WTC11 (cell line): Measurements from ENCODE around the gene RHOBTB1. TPM values are rescaled to one million over a fixed set of nuclear protein-coding genes. Genes with fewer than 3 reads are reported as not detected.

Experiments
- ATAC-seq: fragments of 200-7000 bp; cut with Tn5 transposase; 2 replicates; pipeline ENCODE4 v1.10.0; 2021; ENCODE audit warnings: mild to moderate bottlenecking, moderate library complexity
- CTCF ChIA-PET: fragments of 300-600 bp; sonication (Branson Sonifier 250); formaldehyde crosslinking; loops from one replicate; lab custom pipeline; 2021; ENCODE audit warnings: antibody characterized with exemption; lab: Charles Lee
- POLR2A ChIA-PET: fragments of 350-600 bp; sonication (Branson Sonifier 250); formaldehyde crosslinking; loops from one replicate; lab custom pipeline; 2021; ENCODE audit warnings: antibody characterized with exemption; lab: Charles Lee
- DNase-seq: peaks from one replicate; pipeline ENCODE4 v3.0.0; 2021; ENCODE audit warnings: low spot score
- H3K27ac Mint-ChIP-seq: 2 replicates; pipeline ENCODE4 v1.8.0; 2021; ENCODE audit warnings: mixed read lengths
- H3K27me3 Mint-ChIP-seq: 2 replicates; pipeline ENCODE4 v1.8.0; 2021; ENCODE audit warnings: low read depth, mild to moderate bottlenecking, moderate library complexity, mixed read lengths
- H3K36me3 Mint-ChIP-seq: 2 replicates; pipeline ENCODE4 v1.8.0; 2021; ENCODE audit warnings: mixed read lengths
- H3K4me1 Mint-ChIP-seq: 2 replicates; pipeline ENCODE4 v1.8.0; 2022; ENCODE audit warnings: mixed read lengths
- H3K4me3 Mint-ChIP-seq: 2 replicates; pipeline ENCODE4 v1.8.0; 2021; ENCODE audit warnings: mild to moderate bottlenecking, moderate library complexity, mixed read lengths
- H3K9me3 Mint-ChIP-seq: 2 replicates; pipeline ENCODE4 v1.8.0; 2021; ENCODE audit warnings: mixed read lengths
- CBFB ChIP-seq: sonication (generic); formaldehyde crosslinking; IDR thresholded peaks from 2 replicates; pipeline ENCODE4 v1.8.1; 2022; ENCODE audit warnings: mild to moderate bottlenecking, low read depth, missing genetic modification reagents
- CREB1 ChIP-seq: sonication (generic); formaldehyde crosslinking; IDR thresholded peaks from 2 replicates; pipeline ENCODE4 v1.8.0; 2023; ENCODE audit warnings: mild to moderate bottlenecking, missing genetic modification reagents
- CREM ChIP-seq: sonication (generic); formaldehyde crosslinking; IDR thresholded peaks from 2 replicates; pipeline ENCODE4 v1.8.1; 2022; ENCODE audit warnings: mild to moderate bottlenecking, missing genetic modification reagents, moderate library complexity
- EMX1 ChIP-seq: fragments of 250-450 bp; sonication (Bioruptor Pico); IDR thresholded peaks from 2 replicates; pipeline ENCODE4 v1.8.0; 2021; ENCODE audit warnings: mild to moderate bottlenecking
- FOXK1 ChIP-seq: sonication (generic); formaldehyde crosslinking; IDR thresholded peaks from 2 replicates; pipeline ENCODE4 v1.8.0; 2022; ENCODE audit warnings: mild to moderate bottlenecking, moderate library complexity, missing genetic modification reagents
- GRHL2 ChIP-seq: fragments of 250-450 bp; sonication (Bioruptor Pico); IDR thresholded peaks from 2 replicates; pipeline ENCODE4 v1.8.0; 2022; ENCODE audit warnings: mild to moderate bottlenecking, moderate library complexity; ENCODE audit not compliant: insufficient replicate concordance, severe bottlenecking
- JUN ChIP-seq: sonication (generic); formaldehyde crosslinking; IDR thresholded peaks from 2 replicates; pipeline ENCODE4 v1.8.0; 2023; ENCODE audit warnings: mild to moderate bottlenecking, missing genetic modification reagents
- NFE2L1 ChIP-seq: sonication (generic); formaldehyde crosslinking; IDR thresholded peaks from 2 replicates; pipeline ENCODE4 v1.8.1; 2023; ENCODE audit warnings: missing genetic modification reagents
- OVOL2 ChIP-seq: fragments of 250-450 bp; sonication (Bioruptor Pico); IDR thresholded peaks from 2 replicates; pipeline ENCODE4 v1.9.0; 2021; ENCODE audit warnings: mild to moderate bottlenecking, borderline replicate concordance
- PRRX2 ChIP-seq: fragments of 250-450 bp; sonication (Bioruptor Pico); IDR thresholded peaks from 2 replicates; pipeline ENCODE4 v1.8.0; 2021; ENCODE audit warnings: mild to moderate bottlenecking
- TEAD4 ChIP-seq: sonication (generic); formaldehyde crosslinking; IDR thresholded peaks from 2 replicates; pipeline ENCODE4 v1.8.0; 2022; ENCODE audit warnings: mild to moderate bottlenecking, missing genetic modification reagents
- ZBTB21 ChIP-seq: sonication (generic); formaldehyde crosslinking; IDR thresholded peaks from 2 replicates; pipeline ENCODE4 v1.8.1; 2023; ENCODE audit warnings: mild to moderate bottlenecking, missing genetic modification reagents, borderline replicate concordance
- ZNF138 ChIP-seq: sonication (generic); formaldehyde crosslinking; conservative IDR thresholded peaks from 2 replicates; pipeline ENCODE4 v1.8.1; 2022; ENCODE audit warnings: mild to moderate bottlenecking, moderate library complexity, missing genetic modification reagents
- ZNF317 ChIP-seq: sonication (generic); formaldehyde crosslinking; IDR thresholded peaks from 2 replicates; pipeline ENCODE4 v1.8.1; 2023; ENCODE audit warnings: low read depth, mild to moderate bottlenecking, moderate library complexity, missing genetic modification reagents, borderline replicate concordance
- total RNA-seq: library from RNA; stranded (reverse); gene quantifications from 3 replicates; pipeline ENCODE4 v1.2.3, GENCODE V29; 2021
- TF ChIP-seq, protein P1 (sequence below): sonication (generic); formaldehyde crosslinking; IDR thresholded peaks from 2 replicates; pipeline ENCODE4 v1.8.1; 2022; ENCODE audit warnings: low read depth, mild to moderate bottlenecking, moderate library complexity, missing genetic modification reagents, borderline replicate concordance
- TF ChIP-seq, protein P2 (sequence below): sonication (generic); formaldehyde crosslinking; IDR thresholded peaks from 2 replicates; pipeline ENCODE4 v1.8.0; 2022; ENCODE audit warnings: mild to moderate bottlenecking, missing genetic modification reagents
- TF ChIP-seq, protein P3 (sequence below): sonication (generic); formaldehyde crosslinking; IDR thresholded peaks from 2 replicates; pipeline ENCODE4 v1.8.1; 2022; ENCODE audit warnings: missing genetic modification reagents, borderline replicate concordance
- TF ChIP-seq, protein P4 (sequence below): sonication (generic); formaldehyde crosslinking; conservative IDR thresholded peaks from 2 replicates; pipeline ENCODE4 v1.8.1; 2022; ENCODE audit warnings: mild to moderate bottlenecking, missing genetic modification reagents
- TF ChIP-seq, protein P5 (sequence below): fragments of 250-450 bp; sonication (Bioruptor Pico); IDR thresholded peaks from 2 replicates; pipeline ENCODE4 v1.9.0; 2021; ENCODE audit warnings: mild to moderate bottlenecking
- TF ChIP-seq, protein P6 (sequence below): fragments of 250-450 bp; sonication (Bioruptor Pico); IDR thresholded peaks from 2 replicates; pipeline ENCODE4 v2.1.2; 2022; ENCODE audit warnings: mild to moderate bottlenecking, moderate library complexity
- TF ChIP-seq, protein P7 (sequence below): sonication (generic); formaldehyde crosslinking; IDR thresholded peaks from 2 replicates; pipeline ENCODE4 v1.8.1; 2023; ENCODE audit warnings: mild to moderate bottlenecking, missing genetic modification reagents, borderline replicate concordance
- TF ChIP-seq, protein P8 (sequence below): sonication (generic); formaldehyde crosslinking; IDR thresholded peaks from 2 replicates; pipeline ENCODE4 v1.8.0; 2023; ENCODE audit warnings: missing genetic modification reagents

RHOBTB1 gene
- total RNA-seq, 1 experiment from 2014 or later: 6.9 TPM

DNA sequence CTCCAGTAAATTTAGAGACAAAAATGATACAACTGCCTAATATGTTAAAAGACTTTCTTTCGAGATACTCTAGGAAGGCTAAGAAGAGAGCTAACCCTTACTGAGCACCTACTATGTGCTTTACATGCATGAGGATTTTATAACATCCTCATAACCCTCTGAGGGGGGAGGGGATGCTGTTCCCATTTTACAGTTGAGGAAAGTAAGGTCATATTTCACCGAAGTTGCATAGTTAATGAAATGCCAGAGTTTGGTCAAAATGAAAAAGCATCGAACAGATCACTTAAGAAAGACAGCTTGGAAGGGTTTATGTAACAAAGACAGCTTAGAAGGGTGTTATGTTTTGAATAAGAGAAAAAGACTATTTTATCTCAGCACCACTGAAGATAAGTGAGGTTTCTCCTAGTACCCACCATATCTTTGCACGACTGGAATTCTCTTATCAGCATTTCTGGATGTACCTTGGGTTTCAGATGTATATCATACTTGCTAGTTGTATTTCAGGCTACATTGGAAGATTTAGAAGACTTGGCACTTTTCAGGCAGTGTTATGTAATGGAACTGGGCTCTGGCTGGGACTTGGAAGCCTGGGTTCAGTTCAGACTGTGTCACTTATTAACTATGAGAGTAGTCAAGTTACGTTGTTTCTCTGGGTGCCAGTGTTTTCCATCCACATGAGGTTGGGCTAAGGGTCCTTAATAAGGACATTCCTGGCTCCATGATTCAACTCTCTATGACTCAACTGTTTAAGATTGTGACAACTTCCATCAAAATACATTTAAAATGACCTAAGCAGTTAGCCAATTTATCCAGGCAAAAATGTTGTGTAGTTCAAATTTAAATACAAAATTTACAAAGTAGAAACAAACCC, 6.0 kb downstream of the RHOBTB1 start:
- no peak overlapping the region for H3K4me3 Mint-ChIP-seq
- POLR2A ChIA-PET: no interaction called here
- no peak for TF ChIP-seq TEAD4 (CRISPR knock-in tag)
- no peak for TF ChIP-seq ZNF138 (CRISPR knock-in tag)
- TF ChIP-seq, protein P1, sequence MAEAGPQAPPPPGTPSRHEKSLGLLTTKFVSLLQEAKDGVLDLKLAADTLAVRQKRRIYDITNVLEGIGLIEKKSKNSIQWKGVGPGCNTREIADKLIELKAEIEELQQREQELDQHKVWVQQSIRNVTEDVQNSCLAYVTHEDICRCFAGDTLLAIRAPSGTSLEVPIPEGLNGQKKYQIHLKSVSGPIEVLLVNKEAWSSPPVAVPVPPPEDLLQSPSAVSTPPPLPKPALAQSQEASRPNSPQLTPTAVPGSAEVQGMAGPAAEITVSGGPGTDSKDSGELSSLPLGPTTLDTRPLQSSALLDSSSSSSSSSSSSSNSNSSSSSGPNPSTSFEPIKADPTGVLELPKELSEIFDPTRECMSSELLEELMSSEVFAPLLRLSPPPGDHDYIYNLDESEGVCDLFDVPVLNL (CRISPR knock-in tag): no peak
- TF ChIP-seq, protein P2, sequence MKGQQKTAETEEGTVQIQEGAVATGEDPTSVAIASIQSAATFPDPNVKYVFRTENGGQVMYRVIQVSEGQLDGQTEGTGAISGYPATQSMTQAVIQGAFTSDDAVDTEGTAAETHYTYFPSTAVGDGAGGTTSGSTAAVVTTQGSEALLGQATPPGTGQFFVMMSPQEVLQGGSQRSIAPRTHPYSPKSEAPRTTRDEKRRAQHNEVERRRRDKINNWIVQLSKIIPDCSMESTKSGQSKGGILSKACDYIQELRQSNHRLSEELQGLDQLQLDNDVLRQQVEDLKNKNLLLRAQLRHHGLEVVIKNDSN (CRISPR knock-in tag): no peak
- TF ChIP-seq, protein P3, sequence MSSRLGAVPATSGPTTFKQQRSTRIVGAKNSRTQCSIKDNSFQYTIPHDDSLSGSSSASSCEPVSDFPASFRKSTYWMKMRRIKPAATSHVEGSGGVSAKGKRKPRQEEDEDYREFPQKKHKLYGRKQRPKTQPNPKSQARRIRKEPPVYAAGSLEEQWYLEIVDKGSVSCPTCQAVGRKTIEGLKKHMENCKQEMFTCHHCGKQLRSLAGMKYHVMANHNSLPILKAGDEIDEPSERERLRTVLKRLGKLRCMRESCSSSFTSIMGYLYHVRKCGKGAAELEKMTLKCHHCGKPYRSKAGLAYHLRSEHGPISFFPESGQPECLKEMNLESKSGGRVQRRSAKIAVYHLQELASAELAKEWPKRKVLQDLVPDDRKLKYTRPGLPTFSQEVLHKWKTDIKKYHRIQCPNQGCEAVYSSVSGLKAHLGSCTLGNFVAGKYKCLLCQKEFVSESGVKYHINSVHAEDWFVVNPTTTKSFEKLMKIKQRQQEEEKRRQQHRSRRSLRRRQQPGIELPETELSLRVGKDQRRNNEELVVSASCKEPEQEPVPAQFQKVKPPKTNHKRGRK (CRISPR knock-in tag): no peak
- TF ChIP-seq, protein P4, sequence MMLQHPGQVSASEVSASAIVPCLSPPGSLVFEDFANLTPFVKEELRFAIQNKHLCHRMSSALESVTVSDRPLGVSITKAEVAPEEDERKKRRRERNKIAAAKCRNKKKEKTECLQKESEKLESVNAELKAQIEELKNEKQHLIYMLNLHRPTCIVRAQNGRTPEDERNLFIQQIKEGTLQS: no peak
- no peak for TF ChIP-seq CREB1 (CRISPR knock-in tag)
- TF ChIP-seq JUN: no peak
- no peak for TF ChIP-seq NFE2L1 (CRISPR knock-in tag)
- TF ChIP-seq, protein P5, sequence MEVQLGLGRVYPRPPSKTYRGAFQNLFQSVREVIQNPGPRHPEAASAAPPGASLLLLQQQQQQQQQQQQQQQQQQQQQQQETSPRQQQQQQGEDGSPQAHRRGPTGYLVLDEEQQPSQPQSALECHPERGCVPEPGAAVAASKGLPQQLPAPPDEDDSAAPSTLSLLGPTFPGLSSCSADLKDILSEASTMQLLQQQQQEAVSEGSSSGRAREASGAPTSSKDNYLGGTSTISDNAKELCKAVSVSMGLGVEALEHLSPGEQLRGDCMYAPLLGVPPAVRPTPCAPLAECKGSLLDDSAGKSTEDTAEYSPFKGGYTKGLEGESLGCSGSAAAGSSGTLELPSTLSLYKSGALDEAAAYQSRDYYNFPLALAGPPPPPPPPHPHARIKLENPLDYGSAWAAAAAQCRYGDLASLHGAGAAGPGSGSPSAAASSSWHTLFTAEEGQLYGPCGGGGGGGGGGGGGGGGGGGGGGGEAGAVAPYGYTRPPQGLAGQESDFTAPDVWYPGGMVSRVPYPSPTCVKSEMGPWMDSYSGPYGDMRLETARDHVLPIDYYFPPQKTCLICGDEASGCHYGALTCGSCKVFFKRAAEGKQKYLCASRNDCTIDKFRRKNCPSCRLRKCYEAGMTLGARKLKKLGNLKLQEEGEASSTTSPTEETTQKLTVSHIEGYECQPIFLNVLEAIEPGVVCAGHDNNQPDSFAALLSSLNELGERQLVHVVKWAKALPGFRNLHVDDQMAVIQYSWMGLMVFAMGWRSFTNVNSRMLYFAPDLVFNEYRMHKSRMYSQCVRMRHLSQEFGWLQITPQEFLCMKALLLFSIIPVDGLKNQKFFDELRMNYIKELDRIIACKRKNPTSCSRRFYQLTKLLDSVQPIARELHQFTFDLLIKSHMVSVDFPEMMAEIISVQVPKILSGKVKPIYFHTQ (CRISPR knock-in tag): no peak
- TF ChIP-seq PRRX2 (CRISPR knock-in tag): no peak
- no peak for TF ChIP-seq ZNF317 (CRISPR knock-in tag)
- TF ChIP-seq CREM: no peak
- no peak for TF ChIP-seq ZBTB21 (CRISPR knock-in tag)
- no peak for TF ChIP-seq FOXK1 (CRISPR knock-in tag)
- TF ChIP-seq GRHL2 (CRISPR knock-in tag): no peak
- TF ChIP-seq, all 79 proteins: peak for 0
- no peaks in the 10 kb centered on the region for H3K36me3 Mint-ChIP-seq
- H3K4me1 Mint-ChIP-seq: peaks cover 7% of the 10 kb centered on the region
- no peaks in the 10 kb centered on the region for H3K9me3 Mint-ChIP-seq
- no peaks in the 10 kb centered on the region for H3K27me3 Mint-ChIP-seq
- no peak overlapping the region for H3K27ac Mint-ChIP-seq
- ATAC-seq: no peak
- no peak for DNase-seq
- CTCF ChIA-PET: no interaction called here

DNA sequence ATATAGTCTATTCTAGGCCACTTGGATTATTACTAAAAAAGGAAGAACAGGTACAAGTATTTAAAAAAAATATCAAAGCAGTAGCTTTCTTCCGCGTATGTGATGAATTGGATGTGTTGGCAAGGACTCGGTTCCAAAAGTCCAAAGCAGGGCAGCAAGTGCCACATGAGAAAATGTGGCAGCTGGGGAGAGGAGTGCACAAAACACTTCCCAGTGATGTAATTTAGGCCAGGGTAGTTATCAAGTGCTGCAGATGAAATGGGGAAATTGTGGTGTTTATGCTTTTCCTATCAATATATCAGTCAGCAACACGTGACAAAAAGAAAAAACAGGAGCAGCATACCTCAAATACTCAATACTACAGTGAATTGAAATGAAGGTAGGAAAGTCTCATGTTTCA, 7.0 kb downstream of the RHOBTB1 start:
- no peaks in the 10 kb centered on the region for H3K27me3 Mint-ChIP-seq
- no peak overlapping the region for H3K4me3 Mint-ChIP-seq
- 0 out of 2 replicates have a peak overlapping the region, but pooled peaks have one; percentile 80 for H3K27ac Mint-ChIP-seq
- DNase-seq (no peak), ATAC-seq (no peak)
- 0 out of 2 replicates have a peak, but pooled peaks cover 3% of the 10 kb centered on the region for H3K4me1 Mint-ChIP-seq
- ChIA-PET CTCF (no interaction called here), POLR2A (no interaction called here)
- H3K36me3 Mint-ChIP-seq: no peaks in the 10 kb centered on the region
- no peaks in the 10 kb centered on the region for H3K9me3 Mint-ChIP-seq
- TF ChIP-seq, protein P6, sequence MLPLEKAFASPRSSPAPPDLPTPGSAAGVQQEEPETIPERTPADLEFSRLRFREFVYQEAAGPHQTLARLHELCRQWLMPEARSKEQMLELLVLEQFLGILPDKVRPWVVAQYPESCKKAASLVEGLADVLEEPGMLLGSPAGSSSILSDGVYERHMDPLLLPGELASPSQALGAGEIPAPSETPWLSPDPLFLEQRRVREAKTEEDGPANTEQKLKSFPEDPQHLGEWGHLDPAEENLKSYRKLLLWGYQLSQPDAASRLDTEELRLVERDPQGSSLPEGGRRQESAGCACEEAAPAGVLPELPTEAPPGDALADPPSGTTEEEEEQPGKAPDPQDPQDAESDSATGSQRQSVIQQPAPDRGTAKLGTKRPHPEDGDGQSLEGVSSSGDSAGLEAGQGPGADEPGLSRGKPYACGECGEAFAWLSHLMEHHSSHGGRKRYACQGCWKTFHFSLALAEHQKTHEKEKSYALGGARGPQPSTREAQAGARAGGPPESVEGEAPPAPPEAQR (CRISPR knock-in tag): no peak
- TF ChIP-seq, protein P7, sequence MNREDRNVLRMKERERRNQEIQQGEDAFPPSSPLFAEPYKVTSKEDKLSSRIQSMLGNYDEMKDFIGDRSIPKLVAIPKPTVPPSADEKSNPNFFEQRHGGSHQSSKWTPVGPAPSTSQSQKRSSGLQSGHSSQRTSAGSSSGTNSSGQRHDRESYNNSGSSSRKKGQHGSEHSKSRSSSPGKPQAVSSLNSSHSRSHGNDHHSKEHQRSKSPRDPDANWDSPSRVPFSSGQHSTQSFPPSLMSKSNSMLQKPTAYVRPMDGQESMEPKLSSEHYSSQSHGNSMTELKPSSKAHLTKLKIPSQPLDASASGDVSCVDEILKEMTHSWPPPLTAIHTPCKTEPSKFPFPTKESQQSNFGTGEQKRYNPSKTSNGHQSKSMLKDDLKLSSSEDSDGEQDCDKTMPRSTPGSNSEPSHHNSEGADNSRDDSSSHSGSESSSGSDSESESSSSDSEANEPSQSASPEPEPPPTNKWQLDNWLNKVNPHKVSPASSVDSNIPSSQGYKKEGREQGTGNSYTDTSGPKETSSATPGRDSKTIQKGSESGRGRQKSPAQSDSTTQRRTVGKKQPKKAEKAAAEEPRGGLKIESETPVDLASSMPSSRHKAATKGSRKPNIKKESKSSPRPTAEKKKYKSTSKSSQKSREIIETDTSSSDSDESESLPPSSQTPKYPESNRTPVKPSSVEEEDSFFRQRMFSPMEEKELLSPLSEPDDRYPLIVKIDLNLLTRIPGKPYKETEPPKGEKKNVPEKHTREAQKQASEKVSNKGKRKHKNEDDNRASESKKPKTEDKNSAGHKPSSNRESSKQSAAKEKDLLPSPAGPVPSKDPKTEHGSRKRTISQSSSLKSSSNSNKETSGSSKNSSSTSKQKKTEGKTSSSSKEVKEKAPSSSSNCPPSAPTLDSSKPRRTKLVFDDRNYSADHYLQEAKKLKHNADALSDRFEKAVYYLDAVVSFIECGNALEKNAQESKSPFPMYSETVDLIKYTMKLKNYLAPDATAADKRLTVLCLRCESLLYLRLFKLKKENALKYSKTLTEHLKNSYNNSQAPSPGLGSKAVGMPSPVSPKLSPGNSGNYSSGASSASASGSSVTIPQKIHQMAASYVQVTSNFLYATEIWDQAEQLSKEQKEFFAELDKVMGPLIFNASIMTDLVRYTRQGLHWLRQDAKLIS: no peak
- TF ChIP-seq EMX1 (CRISPR knock-in tag) (no peak), OVOL2 (no peak), CBFB (CRISPR knock-in tag) (no peak)
- TF ChIP-seq, protein P8, sequence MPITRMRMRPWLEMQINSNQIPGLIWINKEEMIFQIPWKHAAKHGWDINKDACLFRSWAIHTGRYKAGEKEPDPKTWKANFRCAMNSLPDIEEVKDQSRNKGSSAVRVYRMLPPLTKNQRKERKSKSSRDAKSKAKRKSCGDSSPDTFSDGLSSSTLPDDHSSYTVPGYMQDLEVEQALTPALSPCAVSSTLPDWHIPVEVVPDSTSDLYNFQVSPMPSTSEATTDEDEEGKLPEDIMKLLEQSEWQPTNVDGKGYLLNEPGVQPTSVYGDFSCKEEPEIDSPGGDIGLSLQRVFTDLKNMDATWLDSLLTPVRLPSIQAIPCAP (CRISPR knock-in tag): no peak
